H9 (cell line): ENCODE results near the gene PON1. TPM values are rescaled to one million over a fixed set of nuclear protein-coding genes. Genes with fewer than 3 reads are reported as not detected.

ENCODE experiments used
- DNase-seq: peaks from one replicate; pipeline ENCODE4 v3.0.0-alpha.2; 2017
- H2AFZ ChIP-seq: one replicate; pipeline ENCODE4 v1.6.1; 2013; ENCODE audit warnings: mild to moderate bottlenecking, low read length, control low read depth, moderate library complexity
- H2AK5ac ChIP-seq: 2 replicates; pipeline ENCODE4 v1.6.1; 2013; ENCODE audit warnings: low read length, control low read depth, mixed read lengths; ENCODE audit not compliant: insufficient read length
- H2BK120ac ChIP-seq: one replicate; pipeline ENCODE4 v1.6.1; 2013; ENCODE audit warnings: low read depth, mild to moderate bottlenecking, low read length, control low read depth, inconsistent platforms; ENCODE audit not compliant: poor library complexity, severe bottlenecking
- H2BK12ac ChIP-seq: 2 replicates; pipeline ENCODE4 v1.6.1; 2013; ENCODE audit warnings: low read length, control low read depth, mixed read lengths, low read depth; ENCODE audit not compliant: insufficient read length
- H2BK15ac ChIP-seq: 2 replicates; pipeline ENCODE4 v1.6.1; 2013; ENCODE audit warnings: low read depth, low read length, control low read depth
- H2BK20ac ChIP-seq: one replicate; pipeline ENCODE4 v1.6.1; 2013; ENCODE audit warnings: low read depth, mild to moderate bottlenecking, low read length, control low read depth, inconsistent platforms; ENCODE audit not compliant: poor library complexity, severe bottlenecking
- H2BK5ac ChIP-seq: 2 replicates; pipeline ENCODE4 v1.6.1; 2013; ENCODE audit warnings: low read length, control low read depth, mixed read lengths; ENCODE audit not compliant: insufficient read length
- H3K14ac ChIP-seq: 2 replicates; pipeline ENCODE4 v1.6.1; 2013; ENCODE audit warnings: low read length, control low read depth; ENCODE audit not compliant: insufficient read depth
- H3K18ac ChIP-seq: 2 replicates; pipeline ENCODE4 v1.6.1; 2013; ENCODE audit warnings: low read depth, mild to moderate bottlenecking, mixed read lengths, low read length, control low read depth; ENCODE audit not compliant: insufficient read length
- H3K23ac ChIP-seq: 2 replicates; pipeline ENCODE4 v1.6.1; 2013; ENCODE audit warnings: low read length, control low read depth, mixed read lengths, low read depth; ENCODE audit not compliant: insufficient read length
- H3K23me2 ChIP-seq: 2 replicates; pipeline ENCODE4 v1.6.1; 2013; ENCODE audit warnings: low read depth, mild to moderate bottlenecking, mixed read lengths, low read length, control low read depth; ENCODE audit not compliant: insufficient read length, poor library complexity, severe bottlenecking
- H3K27ac ChIP-seq: 2 replicates; pipeline ENCODE4 v1.5.1; 2013; ENCODE audit warnings: low read length, control low read depth, mixed read lengths, low read depth; ENCODE audit not compliant: insufficient read length
- H3K27me3 ChIP-seq: 2 replicates; pipeline ENCODE4 v1.6.1; 2013; ENCODE audit warnings: low read length, control low read depth, inconsistent platforms; ENCODE audit not compliant: insufficient read depth
- H3K4ac ChIP-seq: 2 replicates; pipeline ENCODE4 v1.6.1; 2013; ENCODE audit warnings: low read depth, mild to moderate bottlenecking, control low read depth, inconsistent platforms, low read length, moderate library complexity
- H3K4me1 ChIP-seq: 2 replicates; pipeline ENCODE4 v1.6.1; 2013; ENCODE audit warnings: low read length, control low read depth, inconsistent platforms; ENCODE audit not compliant: insufficient read depth
- H3K4me2 ChIP-seq: 2 replicates; pipeline ENCODE4 v1.6.1; 2013; ENCODE audit warnings: low read length, control low read depth, mixed read lengths; ENCODE audit not compliant: insufficient read length, insufficient read depth
- H3K56ac ChIP-seq: 2 replicates; pipeline ENCODE4 v1.6.1; 2013; ENCODE audit warnings: low read depth, mild to moderate bottlenecking, mixed read lengths, low read length, control low read depth; ENCODE audit not compliant: insufficient read length
- H3K79me1 ChIP-seq: 2 replicates; pipeline ENCODE4 v1.6.1; 2013; ENCODE audit warnings: low read depth, mild to moderate bottlenecking, moderate library complexity, low read length, control low read depth, inconsistent platforms; ENCODE audit not compliant: insufficient read depth, poor library complexity, severe bottlenecking
- H3K79me2 ChIP-seq: 2 replicates; pipeline ENCODE4 v1.6.1; 2013; ENCODE audit warnings: low read length, control low read depth, inconsistent platforms; ENCODE audit not compliant: insufficient read depth
- H3K9ac ChIP-seq: 2 replicates; pipeline ENCODE4 v1.6.1; 2013; ENCODE audit warnings: low read length, control low read depth, mixed read lengths; ENCODE audit not compliant: insufficient read length; ENCODE audit errors: extremely low read depth
- H3K9me3 ChIP-seq: one replicate; pipeline ENCODE4 v1.6.1; 2013; ENCODE audit warnings: low read depth, low read length, inconsistent platforms; ENCODE audit not compliant: control insufficient read depth
- H3T11ph ChIP-seq: one replicate; pipeline ENCODE4 v1.6.1; 2013; ENCODE audit warnings: mild to moderate bottlenecking, low read length, control low read depth, inconsistent platforms
- H4K20me1 ChIP-seq: one replicate; pipeline ENCODE4 v1.6.1; 2013; ENCODE audit not compliant: control insufficient read depth, insufficient read length, insufficient read depth
- H4K5ac ChIP-seq: 2 replicates; pipeline ENCODE4 v1.6.1; 2013; ENCODE audit warnings: low read depth, mild to moderate bottlenecking, mixed read lengths, low read length, control low read depth; ENCODE audit not compliant: insufficient read length
- H4K8ac ChIP-seq: replicated peaks from 2 replicates; pipeline ENCODE4 v1.6.1; 2013; ENCODE audit warnings: low read length, control low read depth, mixed read lengths, low read depth; ENCODE audit not compliant: insufficient read length
- H4K91ac ChIP-seq: 2 replicates; pipeline ENCODE4 v1.6.1; 2013; ENCODE audit warnings: low read depth, mild to moderate bottlenecking, moderate library complexity, mixed read lengths, low read length, control low read depth; ENCODE audit not compliant: insufficient read length
- H3K27ac Mint-ChIP-seq, 3 experiments: 2 replicates in 2 of 3; 3 replicates in 1 of 3; pipeline ENCODE4 v1.8.0; 2020 to 2021; ENCODE audit warnings: mixed read lengths in 3 of 3, mild to moderate bottlenecking in 1 of 3, moderate library complexity in 1 of 3
- H3K27me3 Mint-ChIP-seq: 2 replicates; pipeline ENCODE4 v1.8.0; 2021; ENCODE audit warnings: low read depth, mild to moderate bottlenecking, moderate library complexity, mixed read lengths
- H3K36me3 Mint-ChIP-seq, 3 experiments: 2 replicates in 2 of 3; 3 replicates in 1 of 3; pipeline ENCODE4 v1.8.0; 2020 to 2021; ENCODE audit warnings: low read depth in 3 of 3, mixed read lengths in 3 of 3; ENCODE audit not compliant: insufficient read depth in 1 of 3
- H3K4me1 Mint-ChIP-seq, 2 experiments: 2 replicates each; pipeline ENCODE4 v1.8.0; 2020; ENCODE audit warnings: mixed read lengths in 2 of 2
- H3K4me3 Mint-ChIP-seq, 2 experiments: 2 replicates in 1 of 2; 3 replicates in 1 of 2; pipeline ENCODE4 v1.8.0; 2020 to 2021; ENCODE audit warnings: mild to moderate bottlenecking in 2 of 2, mixed read lengths in 2 of 2, moderate library complexity in 1 of 2
- H3K9me3 Mint-ChIP-seq, 2 experiments: 2 replicates in 1 of 2; 3 replicates in 1 of 2; pipeline ENCODE4 v1.8.0; 2020; ENCODE audit warnings: mild to moderate bottlenecking in 2 of 2, mixed read lengths in 2 of 2, moderate library complexity in 1 of 2
- WGBS: extraction: QIAGEN DNeasy Blood & Tissue Kit; methylation state at CpG from one replicate; pipeline ENCODE4 v1.1.7; 2013; ENCODE audit warnings: missing lambda C conversion rate, low lambda C conversion rate, mixed read lengths; ENCODE audit not compliant: insufficient read length; ENCODE audit errors: extremely low coverage; 5-methylcytosine and 5-hydroxymethylcytosine counted together
- total RNA-seq: library from RNA; stranded (reverse); gene quantifications from 2 replicates; pipeline ENCODE4 v1.2.1, GENCODE V29; 2021
- TF ChIP-seq, protein P1 (sequence below): fragments of 200-600 bp; sonication (generic); conservative IDR thresholded peaks from 3 replicates; pipeline ENCODE4 v1.8.0; 2021; ENCODE audit warnings: antibody characterized with exemption, mild to moderate bottlenecking

PON1 gene
- total RNA-seq, 1 experiment from 2014 or later: 0.90 TPM

DNA sequence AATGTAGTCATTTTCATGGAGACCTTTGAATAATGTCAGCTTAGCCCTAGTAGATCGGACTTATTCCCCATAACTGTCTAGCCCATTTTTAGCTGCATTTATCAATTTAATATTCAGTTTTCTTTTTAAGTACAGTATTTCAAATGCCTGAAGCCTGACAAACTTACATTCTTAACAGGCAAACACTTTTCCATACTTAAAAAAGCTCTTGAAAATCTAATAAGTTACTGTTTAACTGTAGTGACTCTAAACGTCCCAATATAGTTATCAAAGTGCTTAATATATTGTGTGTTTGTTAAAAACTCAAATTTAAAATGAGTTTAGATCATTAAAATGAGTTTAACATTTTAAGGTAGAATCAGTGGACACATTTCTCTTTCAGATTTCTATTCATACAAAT lies 44.9 kb downstream of the PON1 start:
- no peak overlapping the region for H3K9ac ChIP-seq
- no peak overlapping the region for H4K5ac ChIP-seq
- H4K8ac ChIP-seq: no peak overlapping the region
- 0 out of 7 replicates have a peak, but pooled peaks cover 0 to 2% (median 0%) of the 10 kb centered on the region in 3 experiments for H3K36me3 Mint-ChIP-seq
- H3K18ac ChIP-seq: no peak overlapping the region
- H3K27ac ChIP-seq: no peak overlapping the region
- no peak overlapping the region; a peak in 1 of 7 replicates for H3K27ac Mint-ChIP-seq
- H4K91ac ChIP-seq: no peak overlapping the region
- H3K27me3 ChIP-seq: no peaks in the 10 kb centered on the region
- no peaks in the 10 kb centered on the region for H3K4me1 Mint-ChIP-seq
- no peaks in the 10 kb centered on the region for H3K27me3 Mint-ChIP-seq
- H3K79me1 ChIP-seq: no peaks in the 10 kb centered on the region
- H3K56ac ChIP-seq: no peak overlapping the region
- H4K20me1 ChIP-seq: no peaks in the 10 kb centered on the region
- no peak overlapping the region for H2BK5ac ChIP-seq
- no peak for DNase-seq
- no peaks in the 10 kb centered on the region for H3K23me2 ChIP-seq
- H3K23ac ChIP-seq: no peak overlapping the region
- H2BK20ac ChIP-seq: no peak overlapping the region
- H3K9me3 Mint-ChIP-seq: no peaks in the 10 kb centered on the region
- no peaks in the 10 kb centered on the region for H3K4me1 ChIP-seq
- no peak overlapping the region for H3K4me2 ChIP-seq
- no peak overlapping the region for H3T11ph ChIP-seq
- no peak overlapping the region for H2BK120ac ChIP-seq
- H2BK12ac ChIP-seq: no peak overlapping the region
- H3K14ac ChIP-seq: no peak overlapping the region
- no peak overlapping the region for H3K4ac ChIP-seq
- no peaks in the 10 kb centered on the region for H3K9me3 ChIP-seq
- no peak overlapping the region for H3K4me3 Mint-ChIP-seq
- H3K79me2 ChIP-seq: no peaks in the 10 kb centered on the region
- no peak overlapping the region for H2AK5ac ChIP-seq
- H2BK15ac ChIP-seq: no peak overlapping the region
- no peak overlapping the region for H2AFZ ChIP-seq
- TF ChIP-seq, protein P1, sequence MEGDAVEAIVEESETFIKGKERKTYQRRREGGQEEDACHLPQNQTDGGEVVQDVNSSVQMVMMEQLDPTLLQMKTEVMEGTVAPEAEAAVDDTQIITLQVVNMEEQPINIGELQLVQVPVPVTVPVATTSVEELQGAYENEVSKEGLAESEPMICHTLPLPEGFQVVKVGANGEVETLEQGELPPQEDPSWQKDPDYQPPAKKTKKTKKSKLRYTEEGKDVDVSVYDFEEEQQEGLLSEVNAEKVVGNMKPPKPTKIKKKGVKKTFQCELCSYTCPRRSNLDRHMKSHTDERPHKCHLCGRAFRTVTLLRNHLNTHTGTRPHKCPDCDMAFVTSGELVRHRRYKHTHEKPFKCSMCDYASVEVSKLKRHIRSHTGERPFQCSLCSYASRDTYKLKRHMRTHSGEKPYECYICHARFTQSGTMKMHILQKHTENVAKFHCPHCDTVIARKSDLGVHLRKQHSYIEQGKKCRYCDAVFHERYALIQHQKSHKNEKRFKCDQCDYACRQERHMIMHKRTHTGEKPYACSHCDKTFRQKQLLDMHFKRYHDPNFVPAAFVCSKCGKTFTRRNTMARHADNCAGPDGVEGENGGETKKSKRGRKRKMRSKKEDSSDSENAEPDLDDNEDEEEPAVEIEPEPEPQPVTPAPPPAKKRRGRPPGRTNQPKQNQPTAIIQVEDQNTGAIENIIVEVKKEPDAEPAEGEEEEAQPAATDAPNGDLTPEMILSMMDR: no peak
- WGBS: no CpG with 5 or more reads among the region's 2 CpGs
